ENCODE data around the gene CLCN4.

The CLCN4 gene

GRCh38 chrX:10130354-10130753, 26.4 kb upstream of the CLCN4 start:
- no peak for DNase-seq (ENCODE audit: low spot score)

- no peak for DNase-seq (ENCODE audit: low spot score)
These were observed 22.6 kb upstream of the CLCN4 start for GRCh38 chrX:10133980-10134676.

GRCh38 chrX:10134921-10135320, 21.9 kb upstream of the CLCN4 start:
- no peak for DNase-seq (ENCODE audit: low spot score)

DNA sequence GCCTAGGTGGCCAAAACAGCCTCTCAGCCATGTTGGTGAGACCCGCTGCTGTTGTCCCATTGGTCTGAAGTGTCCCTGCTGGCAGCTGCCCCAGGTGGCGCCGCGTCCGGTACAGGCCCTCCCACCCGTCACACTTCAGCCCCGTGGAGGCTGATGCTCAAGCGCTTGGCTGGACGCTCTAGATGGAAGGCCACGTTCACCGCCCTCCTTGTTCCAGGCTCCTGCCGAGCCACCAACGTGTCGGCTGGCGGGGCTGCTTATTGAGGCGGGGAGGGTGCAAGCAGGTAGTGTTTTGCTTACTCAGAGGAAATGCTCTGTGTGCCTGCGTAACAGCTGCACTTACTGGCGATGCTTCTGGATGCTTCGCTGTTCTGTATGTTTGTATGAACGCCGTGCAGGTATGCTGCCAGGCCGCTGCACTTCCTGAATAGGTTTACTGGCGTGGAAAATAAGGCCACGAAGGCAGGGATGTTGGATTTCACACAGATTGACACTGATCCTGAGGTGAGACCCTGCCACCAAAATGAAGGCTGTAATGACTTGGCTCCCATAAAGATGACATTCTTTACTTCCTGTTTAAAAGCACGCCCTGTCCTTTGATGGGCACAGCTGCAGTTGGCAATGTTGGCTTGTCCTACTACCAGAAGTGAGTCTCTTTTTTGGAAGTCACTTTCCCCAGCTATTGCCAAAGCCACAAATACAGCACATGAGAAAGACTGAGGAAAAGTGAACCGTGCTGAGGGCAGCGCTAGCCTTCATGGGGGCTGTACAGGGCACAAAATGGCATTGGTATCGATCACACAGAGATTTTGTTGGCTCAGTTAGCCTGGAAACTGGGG, 21.0 kb upstream of the CLCN4 start:
- no peak for DNase-seq (ENCODE audit: low spot score)

DNA sequence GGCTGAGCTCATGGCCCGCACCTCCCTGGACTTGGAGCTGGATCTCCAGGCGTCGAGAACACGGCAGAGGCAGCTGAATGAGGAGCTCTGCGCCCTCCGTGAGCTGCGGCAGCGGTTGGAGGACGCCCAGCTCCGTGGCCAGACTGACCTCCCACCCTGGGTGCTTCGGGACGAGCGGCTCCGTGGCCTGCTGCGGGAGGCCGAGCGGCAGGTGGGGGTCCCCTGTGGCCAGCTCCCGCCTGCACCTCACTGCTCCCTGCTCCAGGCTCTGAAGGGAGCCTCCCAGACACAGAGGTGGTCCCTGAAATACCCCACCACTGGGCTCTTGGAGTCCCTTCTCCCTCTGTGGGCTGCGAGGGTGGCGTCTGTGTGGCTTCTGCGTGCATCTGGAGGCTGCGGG, 18.0 kb upstream of the CLCN4 start:
- no peak for DNase-seq (ENCODE audit: low spot score)

GRCh38 chrX:10140264-10140663, 16.5 kb upstream of the CLCN4 start:
- DNase-seq (ENCODE audit: low spot score) = no peak

GRCh38 chrX:10142041-10142599, 14.7 kb upstream of the CLCN4 start:
- DNase-seq (ENCODE audit: low spot score) = no peak

DNA sequence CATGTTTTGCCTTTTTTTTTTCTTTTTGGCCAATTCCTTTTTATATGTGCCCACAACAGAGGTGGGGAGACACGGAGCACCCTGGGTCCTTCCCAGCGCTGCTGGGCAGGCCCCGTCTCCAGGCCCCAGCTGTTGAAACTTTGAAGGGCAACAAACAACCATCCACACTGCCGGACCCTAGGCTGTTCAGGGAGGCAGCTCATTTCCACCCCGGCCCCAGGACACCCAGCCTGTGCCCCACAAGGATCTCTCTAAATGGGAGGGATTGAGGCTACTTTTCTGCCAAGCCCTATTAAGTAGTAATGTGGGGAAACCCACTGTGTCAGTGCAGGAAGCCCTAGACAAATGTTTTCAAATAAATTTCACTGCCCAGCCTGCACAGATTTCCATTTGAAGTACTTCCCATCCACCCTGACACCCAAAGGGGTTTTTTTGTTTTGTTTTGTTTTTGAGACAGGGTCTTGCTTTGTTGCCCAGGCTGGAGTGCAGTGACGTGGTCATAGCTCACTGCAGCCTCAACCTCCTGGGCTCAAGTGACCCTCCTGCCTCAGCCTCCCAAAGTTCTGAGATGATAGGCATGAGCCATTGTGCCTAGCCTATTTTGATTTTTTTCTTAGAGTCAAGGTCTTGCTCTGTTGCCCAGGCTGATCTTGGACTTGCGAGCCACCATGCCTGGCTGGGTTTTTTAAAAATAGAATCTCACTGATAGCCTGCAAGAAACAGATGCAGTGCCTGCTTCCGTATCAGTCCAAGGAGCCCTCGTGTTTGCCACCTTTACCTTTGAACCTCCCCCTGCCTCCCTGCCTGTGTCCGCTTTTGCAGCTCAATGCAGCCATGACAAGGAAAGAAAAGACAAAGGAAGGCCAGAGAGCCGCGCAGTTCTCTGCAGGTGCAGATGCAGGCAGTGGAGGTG, 13.4 kb upstream of the CLCN4 start:
- no peak for DNase-seq (ENCODE audit: low spot score)

GRCh38 chrX:10146346-10146745, 10.4 kb upstream of the CLCN4 start:
- DNase-seq (ENCODE audit: low spot score) = no peak

DNA sequence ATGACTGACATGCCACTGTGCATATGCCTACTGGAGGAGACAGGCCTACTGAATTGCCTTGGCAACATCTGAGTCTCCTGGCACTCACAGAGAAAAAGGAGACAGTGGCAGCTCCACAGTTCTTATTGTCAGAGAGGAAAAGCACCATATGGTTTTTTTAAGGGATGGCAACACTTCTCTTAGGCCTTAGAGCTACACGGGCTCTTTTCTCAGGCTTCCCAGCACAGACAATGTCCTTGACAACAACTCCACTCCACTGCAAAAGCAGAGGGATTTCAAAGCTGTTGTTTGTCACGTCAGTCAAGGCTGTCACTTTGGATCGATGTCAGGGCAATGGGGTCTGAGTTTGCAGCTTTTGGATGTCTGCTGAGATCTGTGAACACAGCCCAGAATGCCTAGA, 4.7 kb upstream of the CLCN4 start:
- no peak for DNase-seq (ENCODE audit: low spot score)

DNA sequence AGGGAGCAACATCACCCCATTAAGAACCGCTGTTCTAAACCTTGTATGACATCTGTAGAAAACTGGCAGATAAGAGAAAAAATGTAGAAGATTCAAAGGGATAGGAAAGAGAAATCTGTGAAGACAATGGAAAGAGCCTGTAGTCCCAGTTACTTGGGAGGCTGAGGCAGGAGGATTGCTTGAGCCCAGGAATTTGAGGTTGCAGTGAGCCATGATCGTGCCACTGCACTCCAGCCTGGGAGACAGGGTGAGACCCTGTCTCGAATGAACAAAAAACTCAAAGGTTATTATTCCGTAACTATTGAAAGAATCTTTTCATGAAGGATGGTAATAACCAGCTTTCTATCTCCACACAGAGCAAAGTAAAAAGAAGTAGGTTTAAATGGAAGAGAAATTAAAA, 1.6 kb upstream of the CLCN4 start:
- no peak for DNase-seq (ENCODE audit: low spot score)

- no peak for DNase-seq (ENCODE audit: low spot score)
These were observed 212 bp downstream of the CLCN4 start for GRCh38 chrX:10157032-10157341.

GRCh38 chrX:10157543-10157942, 768 bp downstream of the CLCN4 start:
- no peak for DNase-seq (ENCODE audit: low spot score)

GRCh38 chrX:10158279-10159144, 1.7 kb downstream of the CLCN4 start:
- peak; percentile 66 for DNase-seq (ENCODE audit: low spot score)

- DNase-seq (ENCODE audit: low spot score) = no peak
These were observed 2.3 kb downstream of the CLCN4 start for GRCh38 chrX:10159145-10159468.

DNA sequence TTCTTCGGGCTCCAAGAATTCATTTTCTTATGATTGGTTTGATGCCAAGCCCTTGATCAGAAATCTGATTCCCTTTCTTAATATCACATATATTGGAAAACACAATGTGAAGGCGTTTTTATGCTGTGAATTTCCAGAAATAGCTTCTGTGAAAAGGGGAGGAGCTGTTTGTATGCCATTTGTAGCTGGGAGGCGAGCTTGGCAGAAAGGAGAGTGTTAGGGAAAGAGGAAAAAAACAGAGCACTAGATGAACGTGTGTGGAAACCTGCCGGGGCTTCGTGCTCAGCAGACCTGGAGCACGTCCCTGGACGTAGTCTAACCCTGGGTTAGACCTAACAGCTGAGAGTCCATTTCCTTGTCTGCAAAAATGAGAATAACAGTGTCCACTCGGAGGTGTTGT, 3.4 kb downstream of the CLCN4 start:
- no peak for DNase-seq (ENCODE audit: low spot score)

DNA sequence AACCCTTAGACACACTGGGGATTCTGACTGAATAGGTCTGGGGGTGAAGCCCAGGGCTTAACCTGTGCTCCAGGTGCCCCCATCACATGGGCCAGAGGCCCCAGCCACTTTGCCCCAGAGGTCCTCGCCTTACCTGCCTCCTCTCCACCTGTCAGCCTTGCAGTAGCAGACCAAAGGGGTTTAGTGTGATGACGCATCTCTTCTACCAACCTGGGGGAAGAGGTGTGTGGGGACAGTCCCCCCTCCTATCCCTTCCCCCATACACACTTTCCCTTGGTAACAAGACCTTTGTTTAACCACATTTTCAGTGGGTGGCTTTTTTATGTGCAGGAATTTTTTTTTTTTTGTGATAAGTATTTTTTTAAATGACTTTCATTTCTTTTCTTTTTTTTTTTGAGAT, 6.3 kb downstream of the CLCN4 start:
- DNase-seq (ENCODE audit: low spot score) = no peak

DNA sequence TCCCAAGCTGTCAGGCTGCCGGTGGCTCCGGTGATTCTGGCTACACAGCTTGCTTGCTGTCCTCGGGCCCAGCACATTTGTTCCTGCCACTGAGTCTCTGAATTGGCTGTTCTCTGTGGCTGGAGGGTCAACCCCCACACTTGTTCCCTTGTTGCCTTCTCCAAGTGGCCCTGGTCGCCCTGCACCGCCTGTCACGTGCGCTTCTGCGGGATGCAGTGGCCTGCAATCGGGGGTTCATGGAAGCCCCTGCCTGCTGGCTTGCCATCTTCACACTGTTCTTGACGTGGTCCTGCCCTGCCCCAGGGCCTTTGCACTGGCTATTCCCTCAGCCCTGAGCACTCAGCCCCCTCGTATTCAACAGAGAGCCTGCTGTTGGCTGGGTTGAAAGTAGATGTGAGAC, 8.1 kb downstream of the CLCN4 start:
- no peak for DNase-seq (ENCODE audit: low spot score)

DNA sequence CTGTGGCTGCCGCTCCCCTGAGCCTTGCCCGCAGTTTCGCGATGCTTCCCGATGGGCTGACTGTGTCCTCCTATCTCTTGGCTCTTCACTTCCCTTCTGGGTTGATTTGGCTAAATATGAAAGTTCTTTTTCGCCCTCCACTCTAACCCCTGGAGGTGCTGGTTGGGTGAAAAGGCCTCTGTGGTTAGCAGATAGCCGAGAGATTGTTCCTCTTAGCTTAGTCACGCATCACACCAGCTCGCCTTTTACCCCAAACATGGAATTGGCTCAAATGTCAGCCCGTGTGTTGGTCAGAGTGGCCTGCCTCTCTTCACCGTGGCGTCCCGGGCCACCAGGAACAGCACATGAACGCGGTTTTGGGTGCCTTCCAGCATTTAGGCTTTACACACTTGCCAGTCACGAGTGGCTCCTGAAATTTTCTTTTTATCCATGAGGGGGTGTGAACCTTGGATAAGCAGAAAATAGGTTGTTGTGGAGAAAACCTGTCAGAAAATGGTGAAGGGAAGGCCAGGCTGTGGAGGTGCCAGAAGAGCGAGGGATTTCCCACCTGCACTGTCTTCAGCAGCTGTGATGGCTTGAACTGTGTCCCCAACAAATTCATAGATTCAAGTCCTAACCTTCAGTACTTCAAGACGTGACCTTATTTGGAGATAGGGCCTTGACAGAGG, 8.9 kb downstream of the CLCN4 start:
- DNase-seq (ENCODE audit: low spot score) = no peak

GRCh38 chrX:10166248-10166716, 9.5 kb downstream of the CLCN4 start:
- DNase-seq (ENCODE audit: low spot score) = no peak

- no peak for DNase-seq (ENCODE audit: low spot score)
These were observed 10.0 kb downstream of the CLCN4 start for GRCh38 chrX:10166731-10167151.

Measured in iPS-NIHi11 (cell line).